ENCODE results near the gene CNTNAP2. TPM values are rescaled to one million over a fixed set of nuclear protein-coding genes. Genes with fewer than 3 reads are reported as not detected.
A peak's percentile ranks its signal among the peaks of the same experiment; 100 is the strongest.
"Not testable (repeated sequence)": the region's sequence is repeated elsewhere in the genome, so short reads cannot be mapped to it uniquely, and the experiment has no call there.

The CNTNAP2 gene
- total RNA-seq, 1 experiment from 2014 or later: not detected

DNA sequence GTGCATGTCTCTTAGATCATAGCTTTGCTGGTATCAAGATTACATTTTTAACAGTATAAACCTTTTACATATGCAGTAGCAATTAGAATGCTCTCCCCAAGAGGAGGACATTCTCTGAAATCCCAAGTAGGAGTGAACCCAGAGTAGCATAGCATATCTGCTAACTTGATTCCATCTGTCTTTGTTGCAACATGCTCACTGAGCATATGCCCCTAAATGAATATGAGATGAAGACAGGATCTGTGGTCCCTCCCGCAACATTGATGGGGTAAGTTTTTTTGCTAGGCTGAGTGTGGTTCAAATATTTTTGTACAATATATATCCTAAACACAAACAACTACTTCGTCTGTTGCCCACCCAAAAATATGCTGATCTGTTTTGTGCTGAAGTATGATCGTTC, 1939.8 kb downstream of the CNTNAP2 start:
- no peak for DNase-seq (ENCODE audit: low spot score)
- in situ Hi-C loops (cut with HindIII; ENCODE audit: low sequenced_read_pairs): no loop called here

DNA sequence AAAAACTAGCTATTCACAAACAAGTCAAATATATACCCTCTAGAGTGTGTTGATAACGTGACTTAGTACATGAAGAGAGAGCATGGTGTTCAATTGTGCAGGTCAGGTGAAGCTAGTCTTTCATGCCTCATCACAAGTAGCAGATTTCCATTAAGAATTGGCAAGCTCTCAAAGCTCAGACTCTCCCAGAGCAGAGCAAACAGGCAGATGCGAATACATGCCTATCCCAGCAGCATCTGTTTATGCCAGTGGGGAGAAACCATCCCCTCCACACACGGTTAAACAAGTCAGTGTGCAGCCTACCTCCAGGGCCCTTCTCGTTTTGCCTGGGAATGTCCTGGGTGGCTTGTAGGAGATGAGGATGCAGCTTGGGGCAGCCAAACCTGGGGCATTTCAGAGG, 1941.5 kb downstream of the CNTNAP2 start:
- in situ Hi-C loops (cut with HindIII; ENCODE audit: low sequenced_read_pairs): no loop called here

DNA sequence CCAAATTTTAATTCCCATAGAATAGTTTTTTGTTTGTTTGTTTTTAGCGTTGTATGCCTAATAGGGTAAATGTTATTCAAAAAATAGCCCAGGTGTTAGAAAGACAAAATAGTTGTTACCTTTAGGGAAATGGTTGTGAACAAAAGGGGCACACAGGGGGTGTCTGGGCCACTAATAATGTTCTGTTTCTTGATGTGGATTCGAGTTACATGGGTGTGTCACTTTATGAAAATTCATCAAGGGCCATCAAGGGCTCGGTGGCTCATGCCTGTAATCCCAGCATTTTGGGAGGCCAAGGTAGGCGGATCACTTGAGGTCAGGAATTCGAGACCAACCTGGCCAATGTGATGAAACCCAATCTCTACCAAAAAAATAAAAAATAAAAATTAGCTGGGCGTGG, 1942.2 kb downstream of the CNTNAP2 start:
- in situ Hi-C loops (cut with HindIII; ENCODE audit: low sequenced_read_pairs): no loop called here
- no peak for DNase-seq (ENCODE audit: low spot score)

More for the DNA sequence above, 1941.5 kb downstream of the CNTNAP2 start:
- no peak for DNase-seq (ENCODE audit: low spot score)

DNA sequence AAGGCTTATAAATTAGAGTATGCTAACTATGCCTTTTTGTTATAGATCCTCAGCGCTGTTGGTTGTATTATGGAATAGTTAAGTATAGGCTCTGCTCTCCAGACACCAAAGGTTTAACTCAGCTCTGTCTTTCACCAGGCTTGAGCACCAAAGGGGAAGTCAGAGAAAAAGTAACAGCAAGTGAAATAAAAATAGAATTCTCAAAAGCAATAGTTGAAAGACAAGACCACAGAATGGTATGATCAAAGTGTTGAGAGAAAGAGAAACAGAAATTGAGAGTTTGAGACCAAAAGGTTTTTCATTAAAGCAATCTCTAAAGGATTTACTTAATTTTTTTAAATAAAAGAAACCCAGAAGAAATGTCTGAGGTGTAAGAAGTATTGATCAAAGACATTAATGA, 1944.1 kb downstream of the CNTNAP2 start:
- DNase-seq (ENCODE audit: low spot score): no peak
- in situ Hi-C loops (cut with HindIII; ENCODE audit: low sequenced_read_pairs): no loop called here

DNA sequence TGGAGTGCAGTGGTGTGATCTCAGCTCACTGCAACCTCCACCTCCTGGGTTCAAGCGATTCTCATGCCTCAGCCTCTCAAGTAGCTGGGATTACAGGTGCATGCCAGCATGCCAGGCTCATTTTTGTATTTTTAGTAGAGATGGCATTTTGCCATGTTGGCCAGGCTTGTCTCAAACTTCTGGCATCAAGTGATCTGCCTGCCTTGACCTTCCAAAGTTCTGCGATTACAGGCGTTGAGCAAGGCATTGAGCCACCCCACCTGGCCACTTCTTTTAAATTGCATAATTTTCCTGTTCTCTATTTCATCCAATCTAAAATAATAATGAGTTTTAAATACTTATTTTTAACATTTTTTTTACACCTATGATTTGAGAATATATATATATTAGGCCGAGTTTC, 1961.5 kb downstream of the CNTNAP2 start:
- DNase-seq (ENCODE audit: low spot score); in situ Hi-C loops (cut with HindIII; ENCODE audit: low sequenced_read_pairs): not testable (repeated sequence)

DNA sequence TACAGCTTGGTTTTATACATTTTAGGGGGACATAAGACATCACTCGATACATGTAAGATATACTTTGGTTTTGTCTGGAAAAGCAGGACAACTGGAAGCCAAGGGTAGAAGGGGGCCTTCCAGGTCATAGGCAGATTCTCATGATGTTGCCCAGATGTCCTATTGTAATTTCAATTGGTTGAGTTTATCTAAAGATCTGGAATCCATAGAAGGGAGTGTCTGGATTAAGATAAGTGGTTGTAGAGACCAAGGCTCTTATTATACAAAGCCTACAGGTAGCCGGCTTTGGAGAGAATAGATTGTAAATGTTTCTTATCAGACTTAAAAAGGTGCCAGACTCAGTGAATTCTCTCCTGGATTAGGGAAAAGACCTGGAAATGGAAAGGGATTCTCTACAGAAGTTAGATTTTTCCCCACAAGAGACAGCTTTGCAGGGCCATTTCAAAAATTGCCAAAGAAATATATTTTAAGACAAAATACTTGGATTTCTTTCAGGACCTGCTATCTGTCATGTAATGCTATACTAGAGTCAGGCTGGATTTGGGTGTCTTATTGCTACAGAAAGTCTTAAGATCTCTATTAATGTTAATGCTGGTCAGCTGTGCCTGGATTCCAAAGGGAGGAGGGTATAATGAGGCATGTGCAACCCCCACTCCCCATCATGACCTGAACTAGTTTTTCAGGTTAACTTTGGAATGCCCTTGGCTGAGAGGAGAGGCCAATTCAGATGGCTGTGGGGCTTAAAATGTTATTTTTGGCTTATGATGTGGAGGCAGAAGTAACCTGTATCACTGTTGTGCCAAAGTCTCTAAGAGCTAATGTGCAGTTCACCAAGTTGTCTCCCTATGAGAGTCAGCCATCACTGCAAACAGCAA, 1962.8 kb downstream of the CNTNAP2 start:
- DNase-seq (ENCODE audit: low spot score): no peak
- in situ Hi-C loops (cut with HindIII; ENCODE audit: low sequenced_read_pairs): no loop called here

DNA sequence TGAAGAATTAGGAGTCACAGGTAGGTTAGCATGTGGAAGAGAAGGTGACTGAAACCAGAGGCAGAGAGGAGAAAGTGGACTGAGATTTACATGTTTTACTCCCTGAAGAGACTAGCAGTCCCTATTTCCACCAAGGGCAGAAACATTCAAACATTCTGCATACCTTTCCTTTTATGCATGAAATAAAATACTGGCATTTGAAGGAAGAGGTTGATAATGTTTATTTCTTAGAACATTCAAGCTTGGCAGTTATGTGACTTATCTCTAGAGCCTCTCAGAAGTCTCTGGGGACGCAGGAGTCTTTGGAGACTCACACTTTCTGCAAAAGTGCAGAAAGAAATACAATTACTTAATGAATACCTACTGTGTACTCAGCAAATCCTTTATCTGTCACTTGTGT, 1966.8 kb downstream of the CNTNAP2 start:
- peak; percentile 5 for DNase-seq (ENCODE audit: low spot score)
- in situ Hi-C loops (cut with HindIII; ENCODE audit: low sequenced_read_pairs): no loop called here

DNA sequence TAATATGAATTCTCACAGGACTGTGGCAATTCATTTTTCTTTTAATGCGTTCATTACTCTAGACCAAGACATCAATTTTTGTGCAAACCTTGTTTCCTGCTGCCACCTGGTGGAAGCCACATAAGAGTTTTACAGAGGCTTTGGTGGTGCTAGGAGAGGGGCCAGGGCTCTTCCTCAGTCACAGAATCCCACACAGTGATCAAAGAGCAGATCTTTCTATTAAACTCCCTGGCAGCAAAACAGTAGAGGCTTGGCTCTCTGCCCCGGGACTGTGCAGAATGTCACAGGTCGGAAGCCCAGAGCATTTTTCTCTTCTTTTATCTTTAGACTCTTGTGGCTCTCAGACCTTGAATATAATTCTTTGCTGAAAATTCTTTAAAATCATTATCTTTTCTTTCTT, 1967.5 kb downstream of the CNTNAP2 start:
- in situ Hi-C loops (cut with HindIII; ENCODE audit: low sequenced_read_pairs): no loop called here
- DNase-seq (ENCODE audit: low spot score): peak; percentile 83

DNA sequence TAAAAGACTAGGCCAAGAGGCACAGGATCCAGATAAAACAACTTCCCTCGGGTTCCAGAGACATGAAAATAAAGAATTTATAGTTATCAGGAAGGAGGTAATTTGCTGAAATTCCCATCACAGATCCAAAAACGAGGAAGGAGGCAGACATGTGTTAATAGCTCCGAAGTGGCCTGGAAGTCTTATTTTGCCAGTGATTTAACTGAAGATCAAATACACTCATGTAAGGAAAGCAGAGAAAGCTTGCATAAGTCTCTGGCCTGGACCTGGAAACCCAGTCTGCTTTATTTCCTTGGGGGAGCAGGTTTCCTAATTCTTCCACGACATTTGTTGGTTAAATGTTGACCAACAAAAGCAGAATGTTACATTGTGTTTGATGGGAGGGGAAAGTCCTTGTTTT, 1975.3 kb downstream of the CNTNAP2 start:
- no peak for DNase-seq (ENCODE audit: low spot score)
- in situ Hi-C loops (cut with HindIII; ENCODE audit: low sequenced_read_pairs): no loop called here

DNA sequence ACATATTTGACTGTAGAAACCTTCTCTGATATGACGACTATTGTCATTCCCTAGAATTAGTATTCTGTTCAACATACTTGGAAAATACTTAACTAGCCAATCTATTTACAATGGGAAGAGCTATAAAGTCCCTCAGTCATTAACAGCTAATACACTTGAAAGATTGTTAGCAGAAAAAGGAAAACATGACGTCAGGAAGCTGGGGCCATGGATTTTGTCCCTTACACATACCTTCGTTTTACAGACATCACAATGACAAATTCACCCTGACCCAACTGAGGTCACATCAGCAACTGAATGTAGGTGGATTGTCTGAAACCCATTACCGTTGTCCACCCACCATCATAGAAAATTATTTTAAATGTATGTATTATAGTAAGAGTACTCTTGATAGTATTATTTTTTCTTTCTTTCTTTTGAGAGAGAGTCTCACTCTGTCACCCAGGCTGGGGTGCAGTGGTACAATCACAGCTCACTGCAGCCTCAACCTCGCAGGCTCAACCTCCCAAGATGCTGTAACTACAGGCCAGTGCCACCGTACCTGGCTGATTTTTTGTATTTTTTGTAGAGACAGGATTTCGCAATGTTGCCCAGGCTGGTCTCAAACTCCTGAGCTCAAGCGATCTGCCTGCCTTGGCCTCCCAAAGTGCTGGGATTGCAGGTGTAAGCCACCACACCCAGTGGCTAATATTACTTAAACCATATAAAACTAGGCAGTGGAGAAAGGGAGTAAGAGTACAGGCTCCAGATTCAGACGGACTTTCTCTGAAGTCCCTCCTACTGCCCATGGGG, 1977.0 kb downstream of the CNTNAP2 start:
- DNase-seq (ENCODE audit: low spot score): no peak
- in situ Hi-C loops (cut with HindIII; ENCODE audit: low sequenced_read_pairs): no loop called here

DNA sequence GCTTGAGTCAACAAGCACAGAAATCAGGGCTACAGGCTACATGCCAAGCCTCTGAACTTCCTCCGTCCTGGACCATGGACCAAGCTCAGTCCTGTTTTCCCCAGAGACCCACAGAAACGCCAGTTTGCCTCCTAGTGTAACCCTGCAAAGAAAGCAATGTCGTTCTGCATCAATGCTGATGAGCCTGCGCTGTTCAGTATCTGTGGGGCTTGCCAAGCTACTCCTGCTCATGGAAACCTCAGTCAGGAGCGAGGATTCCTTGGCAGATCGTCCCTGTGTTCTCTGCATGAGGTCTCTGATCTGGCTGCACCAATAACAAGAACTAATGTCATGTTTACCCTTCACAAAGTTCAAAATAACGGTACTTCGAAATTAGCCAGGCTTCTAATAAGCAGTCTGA, 1978.5 kb downstream of the CNTNAP2 start:
- peak; percentile 62 for DNase-seq (ENCODE audit: low spot score)
- in situ Hi-C loops (cut with HindIII; ENCODE audit: low sequenced_read_pairs): no loop called here

DNA sequence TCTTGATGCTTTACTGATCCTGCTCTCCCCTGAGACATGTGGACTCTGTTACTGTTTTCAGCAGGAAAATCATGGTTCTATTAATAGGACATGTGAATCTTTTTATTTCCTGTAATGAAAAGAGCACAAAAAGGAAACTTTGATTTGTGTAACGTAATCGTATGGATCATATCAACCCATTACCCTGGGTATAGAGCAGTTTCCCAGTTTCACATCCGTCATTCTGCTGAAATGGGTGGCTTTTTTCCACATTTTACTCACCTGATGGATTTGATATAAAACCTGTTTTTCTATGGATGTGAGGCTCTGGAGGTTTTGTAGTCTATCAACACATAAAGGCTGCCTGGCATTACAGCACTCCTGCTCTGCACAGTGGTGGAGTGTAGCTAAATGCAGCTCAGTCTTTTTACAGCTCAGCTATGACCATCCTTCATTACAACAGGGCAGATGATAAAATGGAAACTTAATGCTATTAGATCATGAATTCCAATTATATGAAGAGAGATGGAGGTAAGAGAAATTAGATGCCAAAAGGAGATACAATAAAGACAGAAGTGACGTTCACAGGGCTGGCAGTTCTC, 1987.6 kb downstream of the CNTNAP2 start:
- DNase-seq (ENCODE audit: low spot score): no peak
- in situ Hi-C loops (cut with HindIII; ENCODE audit: low sequenced_read_pairs): no loop called here

DNA sequence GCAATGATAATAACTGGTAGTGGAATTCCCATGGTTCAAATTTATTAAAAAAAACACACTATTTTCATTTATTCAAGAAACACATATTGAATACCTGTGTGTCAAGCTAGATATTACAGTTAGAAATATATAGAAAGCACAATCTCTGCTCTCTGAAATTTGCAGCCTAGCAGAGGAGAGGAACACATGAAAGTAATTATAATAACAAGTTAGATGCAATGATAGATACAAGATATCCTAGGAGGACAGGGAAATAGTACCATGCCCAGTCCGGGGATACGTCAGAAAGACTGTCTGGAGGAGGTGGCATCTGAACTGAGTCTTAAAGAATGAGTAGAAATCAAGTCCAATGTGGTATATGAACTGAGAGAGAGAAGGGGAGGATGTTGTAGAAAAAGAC, 1988.3 kb downstream of the CNTNAP2 start:
- DNase-seq (ENCODE audit: low spot score): no peak

DNA sequence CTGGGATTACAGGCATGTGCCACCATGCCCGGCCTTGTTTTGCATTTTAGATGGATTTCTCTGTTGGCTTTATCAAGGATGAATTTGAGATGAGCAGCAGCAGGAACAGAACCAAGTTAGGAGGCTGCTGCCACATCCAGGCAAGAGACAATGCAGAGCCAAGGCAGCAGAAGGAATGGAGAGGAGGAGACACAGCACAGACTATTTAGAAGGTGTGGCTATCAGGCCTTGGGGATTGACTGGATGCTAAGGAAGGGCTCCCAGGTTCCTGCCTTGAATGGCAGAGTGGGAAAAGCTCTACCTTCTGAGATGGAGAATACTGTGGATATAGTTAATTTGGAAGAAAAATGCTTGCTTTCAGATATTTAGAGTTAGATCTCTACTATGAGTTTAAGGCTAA, 1989.3 kb downstream of the CNTNAP2 start:
- DNase-seq (ENCODE audit: low spot score): no peak
- in situ Hi-C loops (cut with HindIII; ENCODE audit: low sequenced_read_pairs): no loop called here

More for the DNA sequence above, 1988.3 kb downstream of the CNTNAP2 start:
- in situ Hi-C loops (cut with HindIII; ENCODE audit: low sequenced_read_pairs): no loop called here

DNA sequence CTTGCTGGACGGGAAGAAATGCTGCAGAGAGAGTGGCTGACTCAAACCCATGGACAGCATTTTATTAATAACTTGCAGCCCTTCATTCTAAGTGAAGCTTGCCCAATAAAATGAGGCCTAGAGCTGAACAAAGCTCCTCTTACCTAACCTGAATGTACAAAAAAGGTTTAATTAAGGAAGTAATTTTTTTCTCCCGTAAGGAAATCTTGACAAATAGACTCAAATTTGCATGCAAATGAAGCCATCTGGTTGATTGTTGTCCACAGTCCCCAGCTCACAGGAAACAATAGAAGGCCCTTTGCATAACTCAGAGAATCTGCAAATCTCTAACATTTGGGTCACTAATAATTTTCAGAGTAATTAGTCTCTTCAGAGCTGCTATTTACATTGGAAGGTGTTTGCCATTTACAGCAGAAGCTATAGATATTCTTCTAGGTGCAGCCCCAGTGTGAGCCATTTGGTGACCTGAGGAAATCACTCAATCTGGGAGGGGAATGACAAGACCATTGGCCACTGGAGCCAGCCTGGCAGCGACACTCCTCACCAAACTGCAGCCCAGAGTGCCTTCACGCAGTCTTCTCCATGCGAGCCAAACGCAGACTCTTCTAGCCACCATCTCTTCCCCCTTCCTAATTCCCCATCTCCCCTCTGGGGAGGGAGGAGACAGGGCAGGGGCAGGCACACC, 1991.0 kb downstream of the CNTNAP2 start:
- no peak for DNase-seq (ENCODE audit: low spot score)
- in situ Hi-C loops (cut with HindIII; ENCODE audit: low sequenced_read_pairs): no loop called here

DNA sequence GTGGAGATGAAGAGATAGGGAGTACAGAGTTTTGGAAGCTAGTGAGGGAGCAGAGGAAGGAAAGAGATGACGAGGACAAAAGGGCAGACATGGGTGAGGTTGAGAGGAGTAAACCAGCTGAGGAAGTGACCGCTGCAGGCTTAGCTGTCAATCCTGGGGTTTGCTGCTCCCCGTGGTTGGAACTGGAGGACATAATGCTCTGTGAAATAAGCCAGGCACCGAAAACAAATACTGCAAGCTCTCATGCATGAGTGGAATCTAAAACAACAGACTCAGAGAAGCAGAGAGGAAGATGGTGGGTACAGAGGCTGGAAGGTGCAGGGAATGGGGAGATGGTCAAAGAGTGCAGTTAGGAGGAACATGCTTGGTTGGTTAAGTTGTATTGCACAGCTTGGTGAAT, 1991.8 kb downstream of the CNTNAP2 start:
- in situ Hi-C loops (cut with HindIII; ENCODE audit: low sequenced_read_pairs): no loop called here
- no peak for DNase-seq (ENCODE audit: low spot score)

DNA sequence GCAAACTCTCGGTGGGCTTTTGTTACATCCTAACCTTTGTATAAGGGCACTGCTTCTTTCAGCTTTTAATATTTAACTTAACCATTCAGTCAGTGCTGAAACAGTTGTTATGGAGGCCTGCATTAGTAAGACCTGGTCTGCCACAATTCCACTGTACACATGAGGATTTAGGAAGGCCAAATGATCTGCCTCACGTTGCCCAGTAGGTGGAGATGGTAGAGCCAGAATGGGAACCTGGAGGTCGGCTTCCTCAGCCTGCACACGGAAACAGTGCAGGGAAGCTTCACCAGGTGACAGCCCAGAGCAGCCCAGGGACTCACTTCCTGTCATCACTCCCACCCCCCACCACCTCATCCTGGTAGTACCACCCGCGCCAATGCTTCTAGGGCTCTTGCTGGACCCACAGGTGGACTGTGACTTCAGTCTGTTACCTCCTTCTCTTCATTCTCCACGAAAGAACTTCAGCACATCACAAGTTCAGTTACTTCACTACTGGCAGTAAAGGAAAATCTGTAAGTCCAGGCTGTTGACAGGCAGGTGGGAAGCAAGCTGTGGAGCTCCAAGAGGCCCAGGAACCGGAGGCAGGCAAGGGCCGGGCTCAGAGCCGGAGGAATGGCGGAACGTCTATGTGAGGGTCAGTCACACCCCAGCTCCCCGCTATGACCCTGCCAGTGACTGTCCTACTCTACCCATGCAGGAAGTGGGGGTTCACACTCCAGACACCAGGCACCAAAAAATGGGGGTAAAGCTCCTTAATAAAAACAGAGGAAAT, 1993.7 kb downstream of the CNTNAP2 start:
- in situ Hi-C loops (cut with HindIII; ENCODE audit: low sequenced_read_pairs): no loop called here
- no peak for DNase-seq (ENCODE audit: low spot score)

DNA sequence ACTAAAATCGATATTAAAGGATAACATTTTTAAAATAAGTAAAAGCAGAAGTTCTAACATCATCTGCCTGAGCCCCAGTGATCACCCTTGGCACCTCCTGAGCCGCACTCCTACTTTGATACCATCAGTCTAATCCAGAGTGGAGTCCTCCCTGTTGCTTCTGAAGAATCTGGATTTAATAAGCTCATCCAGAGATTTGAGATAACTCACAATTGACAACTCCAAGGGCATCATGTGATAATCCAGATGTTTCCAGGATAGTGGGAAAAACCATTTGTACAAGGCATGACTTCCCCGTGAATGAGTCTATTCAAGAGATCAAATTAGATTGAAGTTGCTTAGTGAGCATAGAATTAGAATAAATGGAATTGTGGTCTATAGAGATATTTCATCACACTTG, 1998.2 kb downstream of the CNTNAP2 start:
- DNase-seq (ENCODE audit: low spot score): no peak
- in situ Hi-C loops (cut with HindIII; ENCODE audit: low sequenced_read_pairs): no loop called here

DNA sequence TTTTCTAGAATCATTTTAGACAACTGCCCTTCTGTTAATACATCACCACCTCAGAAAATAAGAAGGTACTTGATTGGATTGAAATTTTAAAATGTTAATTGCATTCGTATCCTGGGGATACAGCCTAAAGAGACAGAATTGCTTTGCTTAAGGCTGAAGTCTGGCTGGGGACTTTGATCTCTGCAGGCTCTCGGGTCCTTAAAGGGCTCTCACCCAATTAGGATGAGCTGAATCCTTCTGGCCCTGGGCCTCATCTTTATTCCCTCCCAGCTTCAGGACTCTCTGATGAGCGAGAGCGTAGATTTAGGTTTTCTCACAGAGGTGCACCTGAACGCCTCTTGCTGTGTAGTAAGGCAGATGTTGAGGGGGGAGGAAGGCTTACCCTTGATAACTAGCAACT, 1998.7 kb downstream of the CNTNAP2 start:
- no peak for DNase-seq (ENCODE audit: low spot score)
- in situ Hi-C loops (cut with HindIII; ENCODE audit: low sequenced_read_pairs): no loop called here
